Breast epithelium (tissue), 3 donors: ENCODE results near the gene RPL29.

Source experiments
- CTCF ChIP-seq, 3 donors: fragments of 450-650 bp; IDR thresholded peaks; one replicate each; pipeline ENCODE4 v1.5.1; 2016 to 2017; ENCODE audit warnings: antibody characterized with exemption in 3 of 3, mild to moderate bottlenecking in 3 of 3, moderate library complexity in 3 of 3
- POLR2A ChIP-seq: fragments of 450-650 bp; IDR thresholded peaks from one replicate; pipeline ENCODE4 v1.6.1; 2016; ENCODE audit warnings: antibody characterized with exemption, mild to moderate bottlenecking, moderate library complexity
- POLR2AphosphoS5 ChIP-seq, 3 donors: sonication (generic); formaldehyde crosslinking; IDR thresholded peaks; one replicate each; pipeline ENCODE4 v1.6.1; 2017; ENCODE audit warnings: antibody characterized with exemption in 3 of 3

- TF ChIP-seq CTCF (IDR thresholded peaks at IDR 0.05) (no peak), POLR2A (no peak), POLR2AphosphoS5 (IDR thresholded peaks at IDR 0.05) (peak in 1 of 3 donors; percentile 12)
Measured at GRCh38 chr3:51975852-51976549, 19.7 kb downstream of the RPL29 start.
